ENCODE results near the gene PAIP1.
"Not testable (repeated sequence)": the region's sequence is repeated elsewhere in the genome, so short reads cannot be mapped to it uniquely, and the experiment has no call there.

PAIP1 gene

GRCh38 chr5:43514816-43515677 lies 41.8 kb downstream of the PAIP1 start, which contains the start of gene C5orf34:
Gene C5orf34 (minus strand): TSS chr5:43515148. CDS start chr5:43509339, 5,809 bp downstream.
- DNase-seq, result peak; percentile 94

- no peak for DNase-seq
Measured at GRCh38 chr5:43514471-43514815, 42.4 kb downstream of the PAIP1 start.

GRCh38 chr5:43514025-43514424 lies 42.9 kb downstream of the PAIP1 start:
- DNase-seq, result no peak

- DNase-seq, result not testable (repeated sequence)
Measured at GRCh38 chr5:43511062-43511461, 45.8 kb downstream of the PAIP1 start.

GRCh38 chr5:43498581-43498980 lies 58.3 kb downstream of the PAIP1 start:
- DNase-seq, result no peak

- no peak for DNase-seq
Measured at GRCh38 chr5:43497311-43498104, 59.4 kb downstream of the PAIP1 start.

- no peak for DNase-seq
Measured at GRCh38 chr5:43491326-43491725, 65.6 kb downstream of the PAIP1 start.

- no peak for DNase-seq
Measured at GRCh38 chr5:43486353-43486752, 70.5 kb downstream of the PAIP1 start.

GRCh38 chr5:43485406-43485805 lies 71.5 kb downstream of the PAIP1 start:
- DNase-seq, result no peak

GRCh38 chr5:43484106-43484849 lies 72.6 kb downstream of the PAIP1 start:
- peak; percentile 89 for DNase-seq

- peak; percentile 90 for DNase-seq
Measured at GRCh38 chr5:43483298-43484105, 73.4 kb downstream of the PAIP1 start, which contains the start of gene TMEM267. Gene TMEM267 (minus strand): TSS chr5:43483865. CDS start chr5:43453969, 29,896 bp downstream.

GRCh38 chr5:43482490-43483297 lies 74.2 kb downstream of the PAIP1 start:
- no peak for DNase-seq

Measured in CD4-positive, alpha-beta T cell treated with Interleukin-12 subunit alpha and Interleukin-12 subunit beta, for 1 hour (primary cell).